GM19238 (cell line): ENCODE data around the gene SRP68.

Experiments
- DNase-seq: peaks from one replicate; pipeline ENCODE4 v3.0.0; 2011; ENCODE audit warnings: low spot score; ENCODE audit not compliant: insufficient read length

The SRP68 gene

DNA sequence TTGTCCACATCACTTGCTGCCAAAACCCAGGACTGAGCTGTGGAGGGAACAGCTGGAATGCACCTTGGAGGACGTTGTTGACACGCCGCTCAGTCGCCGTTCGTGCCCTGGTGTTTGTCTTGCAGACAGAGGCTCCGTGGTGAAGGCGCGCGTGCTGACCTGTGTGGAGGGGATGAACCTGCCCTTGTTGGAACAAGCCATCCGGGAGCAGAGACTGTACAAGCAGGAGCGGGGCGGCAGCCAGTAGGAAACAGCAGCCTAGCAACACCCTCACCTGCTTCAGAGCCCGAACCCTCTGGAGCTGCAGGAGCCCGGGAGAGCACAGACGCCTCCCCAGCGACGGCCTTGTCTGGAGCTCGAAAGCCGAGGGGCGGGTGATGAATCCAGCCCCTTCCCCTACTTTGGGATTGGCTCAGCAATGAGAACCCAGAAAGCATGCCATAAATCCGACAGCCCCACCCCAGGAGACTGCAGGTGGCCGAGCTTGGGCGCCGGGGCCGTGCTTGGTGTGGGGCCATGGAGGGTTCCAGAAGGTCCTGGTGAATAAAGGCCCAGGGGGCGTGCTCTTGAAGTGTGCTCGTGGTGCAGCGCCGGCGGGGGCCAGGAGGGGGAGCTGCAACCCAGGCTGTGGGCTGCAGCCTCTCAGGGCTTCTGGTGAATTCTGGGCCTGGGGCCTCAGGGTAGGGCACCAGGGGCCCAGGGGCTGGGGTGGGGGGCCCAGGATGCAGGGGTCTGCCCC is 72.1 kb downstream of the SRP68 start:
- peak; percentile 72 for DNase-seq

DNA sequence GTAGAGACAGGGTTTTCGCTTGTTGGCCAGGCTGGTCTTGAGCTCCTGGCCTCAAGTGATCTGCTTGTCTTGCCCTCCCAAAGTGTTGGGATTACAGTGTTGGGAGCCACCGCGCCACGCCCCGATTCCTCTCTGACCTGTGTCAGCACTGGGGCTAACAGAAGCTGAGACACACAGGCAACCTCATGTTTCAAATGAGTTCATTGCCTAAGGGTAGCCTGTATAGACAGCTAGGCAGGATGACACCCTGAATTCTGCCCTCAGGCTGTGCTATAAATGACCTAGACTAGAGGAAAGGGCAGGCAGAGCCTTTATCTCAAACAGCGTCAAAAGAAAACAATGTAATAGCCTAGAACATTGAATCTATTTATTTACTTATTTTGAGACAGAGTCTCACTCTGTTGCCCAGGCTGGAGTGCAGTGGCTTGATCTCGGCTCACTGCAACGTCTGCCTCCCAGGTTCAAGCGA is 74.0 kb downstream of the SRP68 start:
- DNase-seq: no peak

DNA sequence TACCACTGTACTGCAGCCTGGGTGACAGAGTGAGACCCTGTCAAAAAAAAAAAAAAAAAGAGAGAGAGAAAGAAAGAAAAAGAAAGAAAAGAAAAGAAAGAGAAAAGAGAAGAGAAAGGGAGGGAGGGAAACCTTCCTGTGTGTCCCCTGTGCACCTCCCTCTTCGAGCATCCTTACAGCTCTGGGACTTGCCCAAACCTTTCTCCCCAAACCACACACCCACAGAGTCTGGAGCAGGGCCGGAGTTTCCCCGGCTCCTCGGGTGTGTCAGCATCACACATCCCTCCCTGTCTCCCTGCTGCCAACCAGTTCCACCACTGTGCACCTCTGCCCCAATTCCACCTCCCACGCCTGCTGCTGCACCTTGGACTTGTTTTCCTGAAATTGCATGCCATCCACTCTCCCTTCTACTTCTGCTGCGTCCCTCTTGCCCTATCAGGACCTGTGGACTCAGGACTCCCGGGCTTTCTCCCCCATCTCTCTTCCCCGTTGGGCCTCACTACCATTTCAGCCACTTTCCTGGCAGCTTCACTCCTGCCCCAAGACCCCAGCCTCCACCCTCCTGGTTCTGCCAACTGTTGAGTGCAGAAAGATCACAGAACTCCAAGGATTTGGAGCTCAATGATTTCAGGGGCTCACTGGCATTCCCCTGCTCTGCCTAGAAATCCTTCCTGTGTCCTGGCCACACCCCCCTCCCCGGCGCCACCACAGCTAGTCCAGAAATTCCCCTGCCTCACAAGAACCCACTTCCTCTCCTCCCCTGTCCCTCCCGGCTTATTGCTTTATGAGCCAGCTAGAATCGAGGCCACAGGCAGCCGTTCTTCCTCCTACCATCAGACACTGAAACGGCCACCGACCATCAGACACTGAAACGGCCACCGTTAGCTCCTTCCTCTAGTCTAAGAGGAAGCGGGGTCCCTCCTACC is 75.4 kb downstream of the SRP68 start:
- DNase-seq: peak; percentile 57

DNA sequence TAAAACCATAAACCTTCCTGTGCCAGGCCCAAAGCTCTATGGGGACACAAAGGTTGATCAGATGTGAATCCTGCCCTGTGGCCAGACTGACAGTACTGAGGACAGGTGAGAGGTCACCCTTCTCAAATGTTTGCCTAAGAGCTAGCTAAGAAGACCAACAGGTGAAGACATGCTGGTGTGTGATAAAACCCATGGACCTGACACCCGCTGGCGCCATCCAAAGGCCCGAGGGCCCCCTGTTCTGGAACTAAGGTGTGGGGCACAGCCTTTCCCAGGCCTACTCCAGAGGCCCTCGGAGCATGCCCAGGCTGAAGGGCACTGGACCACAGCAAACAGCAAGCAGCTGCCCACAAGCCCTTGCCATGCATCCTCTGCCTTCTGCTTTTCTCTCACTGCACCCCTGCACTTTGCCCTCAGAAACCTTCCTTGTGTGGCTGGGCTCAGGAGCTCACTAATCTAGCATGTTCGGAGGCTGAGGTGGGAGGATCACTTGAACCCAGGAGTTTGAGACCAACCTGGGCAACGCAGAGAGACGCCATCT is 76.9 kb downstream of the SRP68 start:
- DNase-seq: no peak

DNA sequence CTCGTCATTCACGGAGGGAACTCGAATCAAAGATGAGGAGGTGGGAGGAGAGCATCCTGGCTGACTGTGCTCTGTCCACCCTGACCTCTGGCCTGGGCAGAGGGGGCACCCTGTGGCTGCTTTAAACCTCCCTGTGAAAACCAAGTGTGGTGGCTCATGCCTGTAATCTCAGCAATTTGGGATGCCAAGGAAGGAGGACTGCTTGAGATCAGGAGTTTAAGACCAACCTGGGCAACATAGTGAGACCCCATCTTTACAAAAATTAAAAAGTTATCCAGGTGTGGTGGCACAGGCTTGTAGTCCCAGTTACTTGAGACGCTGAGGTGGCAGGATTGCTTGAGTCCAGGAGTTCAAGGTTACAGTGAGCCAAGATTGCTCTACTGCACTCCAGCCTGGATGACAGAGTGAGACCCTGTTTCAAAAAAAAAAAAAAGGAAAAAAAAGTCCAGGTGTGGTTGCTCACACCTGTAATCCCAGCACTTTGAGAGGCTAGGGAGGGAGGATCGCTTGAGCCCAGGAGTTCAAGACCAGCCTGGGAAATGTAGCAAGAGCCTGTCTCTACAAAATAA is 77.4 kb downstream of the SRP68 start:
- no peak for DNase-seq

DNA sequence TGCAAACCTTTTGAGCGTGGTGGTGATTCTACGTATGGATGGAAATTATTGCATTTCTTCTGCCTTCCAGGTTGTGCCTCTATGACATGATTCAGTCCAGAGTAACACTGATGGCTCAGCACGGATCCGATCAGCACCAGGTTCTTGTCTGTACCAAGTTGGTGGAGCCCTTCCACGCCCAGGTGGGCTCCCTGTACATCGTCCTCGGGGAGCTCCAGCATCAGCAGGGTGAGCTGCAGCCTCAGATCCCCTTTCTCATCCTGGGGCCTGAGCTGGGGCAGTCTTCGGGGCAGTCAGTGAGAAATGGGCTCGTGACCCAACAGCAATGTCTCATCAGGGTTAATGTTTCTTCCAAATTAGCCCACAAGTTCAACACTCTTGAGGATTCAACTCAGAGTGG is 80.9 kb downstream of the SRP68 start:
- DNase-seq: no peak
